Effector memory CD8-positive, alpha-beta T cell (primary cell): ENCODE measurements around the gene TANGO6.
"Not testable (repeated sequence)": the region's sequence is repeated elsewhere in the genome, so short reads cannot be mapped to it uniquely, and the experiment has no call there.

Source experiments
- ATAC-seq: fragments of 150-1000 bp; cut with Tn5 transposase; replicated peaks from 2 replicates; pipeline ENCODE4 v1.10.0; 2021; ENCODE audit warnings: mild to moderate bottlenecking, moderate library complexity
- DNase-seq, 3 experiments: peaks; one replicate each; pipeline ENCODE4 v3.0.0; 2021
- H3K27ac Mint-ChIP-seq, 2 donors: one replicate each; pipeline ENCODE4 v1.8.0; 2022; ENCODE audit warnings: mild to moderate bottlenecking in 2 of 2, mixed read lengths in 2 of 2, moderate library complexity in 2 of 2
- H3K27me3 Mint-ChIP-seq, 2 donors: one replicate each; pipeline ENCODE4 v1.8.0; 2022; ENCODE audit warnings: mixed read lengths in 2 of 2
- H3K36me3 Mint-ChIP-seq: one replicate; pipeline ENCODE4 v1.8.0; 2022; ENCODE audit warnings: mild to moderate bottlenecking, moderate library complexity, mixed read lengths; ENCODE audit not compliant: insufficient read depth
- H3K4me1 Mint-ChIP-seq, 2 donors: one replicate each; pipeline ENCODE4 v1.8.0; 2022; ENCODE audit warnings: low read depth in 2 of 2, mixed read lengths in 2 of 2
- H3K4me3 Mint-ChIP-seq, 2 donors: one replicate each; pipeline ENCODE4 v1.8.0; 2022; ENCODE audit warnings: mild to moderate bottlenecking in 2 of 2, mixed read lengths in 2 of 2, moderate library complexity in 2 of 2
- H3K9me3 Mint-ChIP-seq, 2 donors: one replicate each; pipeline ENCODE4 v1.8.0; 2022; ENCODE audit warnings: mixed read lengths in 2 of 2

Gene TANGO6

GRCh38 chr16:69116256-69116875 lies 273.0 kb downstream of the TANGO6 start:
- peaks cover 30% of the 10 kb centered on the region for H3K36me3 Mint-ChIP-seq
- DNase-seq (no peak), ATAC-seq (no peak)
- no peak overlapping the region for H3K27ac Mint-ChIP-seq
- peaks cover 3 to 4% of the 10 kb centered on the region in 2 donors for H3K4me1 Mint-ChIP-seq
- H3K27me3 Mint-ChIP-seq = no peaks in the 10 kb centered on the region
- H3K4me3 Mint-ChIP-seq = no peak overlapping the region
- H3K9me3 Mint-ChIP-seq = no peaks in the 10 kb centered on the region

GRCh38 chr16:69116906-69117305 lies 273.6 kb downstream of the TANGO6 start:
- H3K4me1 Mint-ChIP-seq = peaks cover 3 to 4% of the 10 kb centered on the region in 2 donors
- no peaks in the 10 kb centered on the region for H3K9me3 Mint-ChIP-seq
- no peak overlapping the region for H3K27ac Mint-ChIP-seq
- no peaks in the 10 kb centered on the region for H3K27me3 Mint-ChIP-seq
- no peak overlapping the region for H3K4me3 Mint-ChIP-seq
- ATAC-seq (no peak), DNase-seq (no peak)
- H3K36me3 Mint-ChIP-seq = peaks cover 33% of the 10 kb centered on the region

GRCh38 chr16:69118468-69118867 lies 275.1 kb downstream of the TANGO6 start:
- H3K27ac Mint-ChIP-seq = peak overlapping the region in 1 of 2 donors; percentile 35
- ATAC-seq (no peak), DNase-seq (no peak)
- H3K4me1 Mint-ChIP-seq = peaks cover 3 to 4% of the 10 kb centered on the region in 2 donors
- H3K4me3 Mint-ChIP-seq = no peak overlapping the region
- no peaks in the 10 kb centered on the region for H3K27me3 Mint-ChIP-seq
- peaks cover 36% of the 10 kb centered on the region for H3K36me3 Mint-ChIP-seq
- H3K9me3 Mint-ChIP-seq = no peaks in the 10 kb centered on the region

GRCh38 chr16:69118994-69119393 lies 275.7 kb downstream of the TANGO6 start:
- Mint-ChIP-seq H3K4me3 (no peak overlapping the region), H3K9me3 (no peaks in the 10 kb centered on the region), H3K27me3 (no peaks in the 10 kb centered on the region), H3K27ac (peak overlapping the region in 1 of 2 donors; percentile 35), H3K4me1 (peaks cover 3 to 4% of the 10 kb centered on the region in 2 donors), H3K36me3 (peaks cover 33% of the 10 kb centered on the region)
- ATAC-seq (no peak), DNase-seq (no peak)

GRCh38 chr16:69119536-69119935 lies 276.2 kb downstream of the TANGO6 start:
- H3K9me3 Mint-ChIP-seq = no peaks in the 10 kb centered on the region
- no peak for ATAC-seq
- no peak for DNase-seq
- no peaks in the 10 kb centered on the region for H3K27me3 Mint-ChIP-seq
- peaks cover 4 to 5% of the 10 kb centered on the region in 2 donors for H3K4me1 Mint-ChIP-seq
- H3K27ac Mint-ChIP-seq = no peak overlapping the region
- H3K4me3 Mint-ChIP-seq = no peak overlapping the region
- H3K36me3 Mint-ChIP-seq = peaks cover 33% of the 10 kb centered on the region

DNA sequence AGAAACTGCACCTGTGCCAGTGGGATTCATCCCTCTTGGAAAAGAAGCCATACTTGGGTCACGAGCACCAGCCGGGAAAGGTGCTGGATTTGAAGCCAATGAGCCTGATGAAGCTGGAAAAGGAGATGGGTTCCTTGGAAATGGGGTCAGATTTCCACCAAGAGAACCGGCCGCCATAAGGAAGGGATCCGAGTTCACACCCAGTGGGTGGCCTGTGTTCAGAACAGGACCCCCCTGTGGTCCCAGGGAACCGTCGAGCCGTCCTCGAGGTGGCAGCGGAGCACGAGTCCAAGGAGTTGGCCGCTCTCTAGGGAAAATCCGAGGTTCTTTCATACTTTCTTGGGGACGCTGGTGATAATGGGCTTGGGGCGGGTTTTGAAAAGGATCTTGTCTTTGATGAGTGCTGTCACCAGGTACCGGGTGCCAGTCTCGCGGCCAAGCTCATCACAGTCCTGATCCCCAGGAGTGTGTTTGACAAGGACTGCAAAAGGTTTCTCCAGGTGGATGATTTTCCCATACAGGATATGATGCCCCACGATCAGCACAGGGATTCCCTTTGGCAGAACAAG lies 276.8 kb downstream of the TANGO6 start:
- H3K27me3 Mint-ChIP-seq = no peaks in the 10 kb centered on the region
- ATAC-seq (no peak), DNase-seq (no peak)
- no peak overlapping the region for H3K27ac Mint-ChIP-seq
- no peaks in the 10 kb centered on the region for H3K9me3 Mint-ChIP-seq
- peaks cover 33% of the 10 kb centered on the region for H3K36me3 Mint-ChIP-seq
- H3K4me1 Mint-ChIP-seq = peaks cover 4 to 5% of the 10 kb centered on the region in 2 donors
- no peak overlapping the region for H3K4me3 Mint-ChIP-seq

- Mint-ChIP-seq H3K4me3 (no peak overlapping the region), H3K27me3 (no peaks in the 10 kb centered on the region), H3K9me3 (no peaks in the 10 kb centered on the region), H3K4me1 (peaks cover 15 to 17% of the 10 kb centered on the region in 2 donors), H3K27ac (no peak overlapping the region), H3K36me3 (peaks cover 37% of the 10 kb centered on the region)
- DNase-seq (peak; percentile 62 to 68 (median 67)), ATAC-seq (peak; percentile 81)
Observed at GRCh38 chr16:69123910-69124309, 280.6 kb downstream of the TANGO6 start.

DNA sequence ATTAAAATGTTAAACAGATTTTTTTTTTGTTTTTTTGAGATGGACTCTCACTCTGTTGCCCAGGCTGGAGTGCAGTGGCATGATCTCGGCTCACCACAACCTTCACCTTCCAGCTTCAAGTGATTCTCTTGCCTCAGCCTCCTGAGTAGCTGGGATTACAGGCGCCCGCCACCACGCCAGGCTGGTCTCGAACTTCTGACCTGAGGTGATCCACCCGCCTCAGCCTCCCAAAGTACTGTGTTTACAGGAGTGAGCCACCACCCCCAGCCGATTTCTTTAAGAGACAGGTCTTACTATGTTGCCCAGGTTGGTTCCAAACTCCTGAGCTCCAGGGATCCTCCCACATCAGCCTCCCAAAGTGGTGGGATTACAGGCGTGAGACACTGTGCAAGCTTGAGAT lies 281.1 kb downstream of the TANGO6 start:
- H3K9me3 Mint-ChIP-seq, H3K27ac Mint-ChIP-seq: not testable (repeated sequence)

GRCh38 chr16:69124961-69125360 lies 281.6 kb downstream of the TANGO6 start:
- peaks cover 18 to 19% of the 10 kb centered on the region in 2 donors for H3K4me1 Mint-ChIP-seq
- H3K27me3 Mint-ChIP-seq, DNase-seq, ATAC-seq, H3K9me3 Mint-ChIP-seq, H3K27ac Mint-ChIP-seq, H3K4me3 Mint-ChIP-seq: not testable (repeated sequence)
- peaks cover 31% of the 10 kb centered on the region for H3K36me3 Mint-ChIP-seq

More for the DNA sequence above, 281.1 kb downstream of the TANGO6 start:
- Mint-ChIP-seq H3K4me1 (peaks cover 15 to 16% of the 10 kb centered on the region in 2 donors), H3K36me3 (peaks cover 36% of the 10 kb centered on the region)
- H3K27me3 Mint-ChIP-seq, DNase-seq, H3K4me3 Mint-ChIP-seq, ATAC-seq: not testable (repeated sequence)

GRCh38 chr16:69126221-69126620 lies 282.9 kb downstream of the TANGO6 start:
- H3K27ac Mint-ChIP-seq = peak overlapping the region; percentile 20 to 49
- H3K4me3 Mint-ChIP-seq = no peak overlapping the region
- ATAC-seq = no peak
- H3K9me3 Mint-ChIP-seq = no peaks in the 10 kb centered on the region
- H3K4me1 Mint-ChIP-seq = peaks cover 25 to 28% of the 10 kb centered on the region in 2 donors
- peaks cover 28% of the 10 kb centered on the region for H3K36me3 Mint-ChIP-seq
- no peaks in the 10 kb centered on the region for H3K27me3 Mint-ChIP-seq
- no peak for DNase-seq

GRCh38 chr16:69126801-69127200 lies 283.5 kb downstream of the TANGO6 start:
- not testable (repeated sequence) for ATAC-seq, H3K27me3 Mint-ChIP-seq, H3K9me3 Mint-ChIP-seq, DNase-seq, H3K4me3 Mint-ChIP-seq
- peak overlapping the region; percentile 20 to 49 for H3K27ac Mint-ChIP-seq
- H3K4me1 Mint-ChIP-seq = peaks cover 31 to 34% of the 10 kb centered on the region in 2 donors
- peaks cover 31% of the 10 kb centered on the region for H3K36me3 Mint-ChIP-seq

- H3K4me1 Mint-ChIP-seq = peaks cover 35 to 39% of the 10 kb centered on the region in 2 donors
- H3K36me3 Mint-ChIP-seq = peaks cover 38% of the 10 kb centered on the region
- ATAC-seq (no peak), DNase-seq (no peak)
- H3K27ac Mint-ChIP-seq = peak overlapping the region in 1 of 2 donors; percentile 65
- H3K9me3 Mint-ChIP-seq = no peaks in the 10 kb centered on the region
- no peak overlapping the region for H3K4me3 Mint-ChIP-seq
- no peaks in the 10 kb centered on the region for H3K27me3 Mint-ChIP-seq
Observed at GRCh38 chr16:69127966-69128510, 284.7 kb downstream of the TANGO6 start.

- no peak for ATAC-seq
- peak overlapping the region; percentile 23 to 95 for H3K27ac Mint-ChIP-seq
- peaks cover 38% of the 10 kb centered on the region for H3K36me3 Mint-ChIP-seq
Observed at GRCh38 chr16:69130461-69130860, 287.1 kb downstream of the TANGO6 start.

More at GRCh38 chr16:69130461-69130860, 287.1 kb downstream of the TANGO6 start:
- H3K4me1 Mint-ChIP-seq = peaks cover 44 to 56% of the 10 kb centered on the region in 2 donors
- no peak for DNase-seq
- H3K9me3 Mint-ChIP-seq = no peaks in the 10 kb centered on the region
- peak overlapping the region; percentile 91 to 95 for H3K4me3 Mint-ChIP-seq
- H3K27me3 Mint-ChIP-seq = no peaks in the 10 kb centered on the region
